Suprapubic skin (tissue), 4 donors: ENCODE measurements around the gene MBNL2. TPM values are rescaled to one million over a fixed set of nuclear protein-coding genes. Genes with fewer than 3 reads are reported as not detected.

Experiments
- DNase-seq, 2 donors: peaks; one replicate each; pipeline ENCODE4 v3.0.0-alpha.2; 2019; ENCODE audit warnings: low spot score in 2 of 2
- H3K27ac ChIP-seq: fragments of 200-600 bp; sonication (generic); one replicate; pipeline ENCODE4 v1.5.1; 2019
- H3K27me3 ChIP-seq: fragments of 200-600 bp; sonication (generic); one replicate; pipeline ENCODE4 v1.5.1; 2019
- H3K36me3 ChIP-seq: fragments of 200-600 bp; sonication (generic); one replicate; pipeline ENCODE4 v1.5.1; 2019
- H3K4me1 ChIP-seq: fragments of 200-600 bp; sonication (generic); one replicate; pipeline ENCODE4 v1.5.1; 2019
- H3K4me3 ChIP-seq: fragments of 200-600 bp; sonication (generic); one replicate; pipeline ENCODE4 v1.5.1; 2019; ENCODE audit warnings: mild to moderate bottlenecking
- H3K9me3 ChIP-seq: fragments of 200-600 bp; sonication (generic); one replicate; pipeline ENCODE4 v1.5.1; 2019
- EP300 ChIP-seq: sonication (generic); formaldehyde crosslinking; IDR thresholded peaks from one replicate; pipeline ENCODE4 v1.6.1; 2017; ENCODE audit warnings: antibody characterized with exemption
- POLR2A ChIP-seq, 2 donors: fragments of 450-650 bp; IDR thresholded peaks; one replicate each; pipeline ENCODE4 v1.6.1; 2017; ENCODE audit warnings: antibody characterized with exemption in 2 of 2, mild to moderate bottlenecking in 2 of 2, moderate library complexity in 2 of 2
- POLR2AphosphoS5 ChIP-seq, 3 donors: sonication (generic); formaldehyde crosslinking; IDR thresholded peaks; one replicate each; pipeline ENCODE4 v1.6.1; 2017; ENCODE audit warnings: antibody characterized with exemption in 3 of 3
- WGBS: methylation state at CpG from one replicate; pipeline ENCODE4 v1.1.5; 2018; 5-methylcytosine and 5-hydroxymethylcytosine counted together
- total RNA-seq, 4 donors: library from RNA; depleted of rRNA; stranded (reverse); fragments of >200 nt; gene quantifications; one replicate each; pipeline ENCODE4 v1.1.0, GENCODE V29; 2016
- TF ChIP-seq, protein P1 (sequence below), 2 donors: fragments of 200-600 bp in 1 of 2; fragments of 450-650 bp in 1 of 2; sonication (generic) in 1 of 2; IDR thresholded peaks; one replicate each; pipeline ENCODE4 v1.5.1; 2016 to 2019; ENCODE audit warnings: antibody characterized with exemption in 2 of 2, mild to moderate bottlenecking in 1 of 2, moderate library complexity in 1 of 2

MBNL2 gene
- total RNA-seq, 4 donors from 2014 or later = 64.2 to 92.4 (median 73.4) TPM

DNA sequence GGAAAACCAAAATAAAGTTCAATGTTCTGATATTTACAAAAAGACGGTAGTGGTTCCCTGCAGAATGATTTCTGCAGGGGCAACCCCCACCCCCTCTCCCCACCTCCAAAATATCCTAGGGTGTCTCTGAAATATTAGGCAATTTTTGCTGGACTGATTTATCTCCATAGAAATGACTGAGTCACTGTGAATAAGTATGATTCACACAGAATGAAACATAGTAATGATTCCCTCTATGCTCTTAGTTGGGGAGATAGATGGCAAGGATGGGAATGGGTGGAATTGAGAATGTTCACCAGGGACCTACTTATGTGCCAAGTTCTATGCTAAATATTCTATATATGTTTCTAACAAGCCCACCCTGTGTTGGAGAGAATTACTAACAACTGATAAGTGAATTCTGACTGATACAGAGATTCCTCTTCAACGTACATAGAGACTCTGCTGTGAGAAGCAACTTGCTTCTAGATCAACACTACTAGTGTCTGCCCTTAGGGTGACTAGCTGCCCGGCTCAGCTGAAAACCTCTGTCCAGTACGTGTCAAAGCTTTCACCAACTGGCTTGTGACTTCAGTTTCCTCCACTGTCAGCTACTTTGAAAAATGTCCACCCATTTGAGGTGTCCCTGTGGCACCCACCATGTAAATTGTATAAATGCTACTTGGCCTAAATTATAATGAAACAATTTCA is 173.5 kb downstream of the MBNL2 start:
- H3K36me3 ChIP-seq = peaks cover 10% of the 10 kb centered on the region
- no peaks in the 10 kb centered on the region for H3K9me3 ChIP-seq
- no peak overlapping the region for H3K4me3 ChIP-seq
- WGBS = 83% methylated on average over 4 of the region's 4 CpGs
- TF ChIP-seq, protein P1, sequence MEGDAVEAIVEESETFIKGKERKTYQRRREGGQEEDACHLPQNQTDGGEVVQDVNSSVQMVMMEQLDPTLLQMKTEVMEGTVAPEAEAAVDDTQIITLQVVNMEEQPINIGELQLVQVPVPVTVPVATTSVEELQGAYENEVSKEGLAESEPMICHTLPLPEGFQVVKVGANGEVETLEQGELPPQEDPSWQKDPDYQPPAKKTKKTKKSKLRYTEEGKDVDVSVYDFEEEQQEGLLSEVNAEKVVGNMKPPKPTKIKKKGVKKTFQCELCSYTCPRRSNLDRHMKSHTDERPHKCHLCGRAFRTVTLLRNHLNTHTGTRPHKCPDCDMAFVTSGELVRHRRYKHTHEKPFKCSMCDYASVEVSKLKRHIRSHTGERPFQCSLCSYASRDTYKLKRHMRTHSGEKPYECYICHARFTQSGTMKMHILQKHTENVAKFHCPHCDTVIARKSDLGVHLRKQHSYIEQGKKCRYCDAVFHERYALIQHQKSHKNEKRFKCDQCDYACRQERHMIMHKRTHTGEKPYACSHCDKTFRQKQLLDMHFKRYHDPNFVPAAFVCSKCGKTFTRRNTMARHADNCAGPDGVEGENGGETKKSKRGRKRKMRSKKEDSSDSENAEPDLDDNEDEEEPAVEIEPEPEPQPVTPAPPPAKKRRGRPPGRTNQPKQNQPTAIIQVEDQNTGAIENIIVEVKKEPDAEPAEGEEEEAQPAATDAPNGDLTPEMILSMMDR (IDR thresholded peaks at IDR 0.05) = no peak
- TF ChIP-seq EP300 (no peak), POLR2AphosphoS5 (IDR thresholded peaks at IDR 0.05) (no peak), POLR2A (IDR thresholded peaks at IDR 0.05) (no peak)
- DNase-seq = no peak
- no peak overlapping the region for H3K27ac ChIP-seq
- H3K4me1 ChIP-seq = no peaks in the 10 kb centered on the region
- no peaks in the 10 kb centered on the region for H3K27me3 ChIP-seq

DNA sequence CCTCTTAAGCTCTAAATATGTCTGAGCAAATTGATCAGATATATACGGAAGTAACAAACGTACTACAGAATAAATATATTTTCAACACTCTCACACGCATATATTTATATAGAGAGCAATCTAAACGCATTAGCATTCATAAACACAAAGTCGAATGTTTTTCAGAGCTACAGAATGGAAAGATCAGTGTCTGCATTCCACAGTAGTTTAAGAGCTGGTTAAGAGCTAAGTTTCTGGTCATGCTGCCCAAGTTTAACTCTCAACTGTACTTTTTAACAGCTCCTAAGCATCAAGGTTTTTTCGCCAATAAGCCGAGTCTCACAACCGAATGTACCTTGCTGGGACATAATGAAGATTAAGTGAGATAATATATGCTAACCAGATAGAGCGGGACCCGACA is 175.1 kb downstream of the MBNL2 start:
- Histone ChIP-seq H3K27me3 (no peaks in the 10 kb centered on the region), H3K36me3 (no peaks in the 10 kb centered on the region), H3K9me3 (no peaks in the 10 kb centered on the region), H3K27ac (no peak overlapping the region), H3K4me1 (no peaks in the 10 kb centered on the region), H3K4me3 (no peak overlapping the region)
- WGBS = 82% methylated on average over 10 of the region's 10 CpGs
- DNase-seq = no peak
- TF ChIP-seq POLR2AphosphoS5 (IDR thresholded peaks at IDR 0.05) = no peak
- TF ChIP-seq EP300 = no peak
- TF ChIP-seq, protein P1 (IDR thresholded peaks at IDR 0.05) = no peak
- no peak for TF ChIP-seq POLR2A (IDR thresholded peaks at IDR 0.05)

DNA sequence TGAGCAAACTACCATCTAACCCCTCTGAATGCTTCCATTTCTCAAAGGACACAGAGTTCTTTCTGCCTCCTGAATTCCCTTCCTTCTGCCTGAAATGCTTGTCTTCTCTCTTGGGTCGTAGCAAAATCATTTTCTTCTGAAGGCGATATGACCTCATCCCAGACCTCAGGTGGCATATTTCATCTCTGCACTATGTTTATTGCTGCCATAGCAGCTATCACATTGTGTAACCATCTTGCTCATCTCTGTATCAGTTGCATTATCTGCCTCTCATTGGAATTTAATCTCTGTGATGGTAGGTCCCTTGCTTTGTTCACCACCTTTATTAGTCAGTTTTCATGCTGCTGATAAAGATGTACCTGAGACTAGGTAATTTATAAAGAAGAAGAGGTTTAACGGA is 179.3 kb downstream of the MBNL2 start:
- no peaks in the 10 kb centered on the region for H3K4me1 ChIP-seq

DNA sequence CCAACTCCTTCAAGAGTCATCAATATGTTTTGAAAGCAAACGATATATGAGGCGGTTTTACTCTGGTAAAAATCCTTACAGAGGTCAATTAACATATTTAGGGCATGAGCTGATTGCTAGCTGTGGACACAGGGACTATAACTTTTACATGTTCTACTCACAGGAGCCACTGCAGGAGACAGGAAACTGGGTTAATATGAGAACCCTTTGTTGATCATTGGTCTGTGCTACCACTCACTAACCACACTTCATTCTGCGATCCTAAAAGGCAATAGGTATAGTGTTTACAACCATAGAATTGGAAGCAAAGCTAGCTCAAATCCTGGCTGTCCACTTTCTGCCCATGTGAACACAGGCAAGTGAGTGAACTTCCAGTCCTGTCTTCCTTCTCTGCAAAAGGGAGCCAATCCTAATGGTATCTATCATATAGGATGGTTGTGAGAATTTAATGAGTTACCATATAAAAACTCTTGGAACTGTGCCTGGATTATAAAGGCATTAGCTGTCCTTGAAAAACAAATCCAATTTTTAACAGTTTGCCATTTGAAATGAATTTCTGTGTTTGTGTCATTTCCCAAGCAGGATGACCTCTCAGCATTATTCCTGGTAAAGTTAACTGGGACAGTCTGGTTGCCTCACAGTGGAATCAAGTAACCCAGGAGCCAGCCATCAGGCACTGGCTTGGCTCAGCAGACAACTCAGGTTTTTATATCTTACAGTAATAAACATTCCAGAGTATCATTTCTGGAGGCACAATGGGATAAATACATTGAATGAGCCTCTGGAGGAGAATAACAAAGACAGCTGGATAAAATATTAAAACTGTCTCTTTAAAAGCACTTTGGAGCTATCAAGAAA is 182.0 kb downstream of the MBNL2 start:
- DNase-seq = no peak
- H3K4me3 ChIP-seq = no peak overlapping the region
- no peaks in the 10 kb centered on the region for H3K36me3 ChIP-seq
- no peaks in the 10 kb centered on the region for H3K9me3 ChIP-seq
- WGBS = 86% methylated on average over 3 of the region's 3 CpGs
- no peaks in the 10 kb centered on the region for H3K4me1 ChIP-seq
- no peaks in the 10 kb centered on the region for H3K27me3 ChIP-seq
- H3K27ac ChIP-seq = no peak overlapping the region
- TF ChIP-seq POLR2AphosphoS5 (IDR thresholded peaks at IDR 0.05) (no peak), POLR2A (IDR thresholded peaks at IDR 0.05) (no peak), EP300 (no peak)
- TF ChIP-seq, protein P1 (IDR thresholded peaks at IDR 0.05) = no peak

More for the DNA sequence above, 179.3 kb downstream of the MBNL2 start:
- H3K27ac ChIP-seq = no peak overlapping the region
- no peak overlapping the region for H3K4me3 ChIP-seq
- no peak for DNase-seq
- TF ChIP-seq, protein P1 (IDR thresholded peaks at IDR 0.05) = no peak
- no peak for TF ChIP-seq POLR2AphosphoS5 (IDR thresholded peaks at IDR 0.05)
- no peak for TF ChIP-seq EP300
- no peak for TF ChIP-seq POLR2A (IDR thresholded peaks at IDR 0.05)
- H3K27me3 ChIP-seq = no peaks in the 10 kb centered on the region
- 81% methylated on average over 3 of the region's 3 CpGs for WGBS
- H3K36me3 ChIP-seq = no peaks in the 10 kb centered on the region
- no peaks in the 10 kb centered on the region for H3K9me3 ChIP-seq

DNA sequence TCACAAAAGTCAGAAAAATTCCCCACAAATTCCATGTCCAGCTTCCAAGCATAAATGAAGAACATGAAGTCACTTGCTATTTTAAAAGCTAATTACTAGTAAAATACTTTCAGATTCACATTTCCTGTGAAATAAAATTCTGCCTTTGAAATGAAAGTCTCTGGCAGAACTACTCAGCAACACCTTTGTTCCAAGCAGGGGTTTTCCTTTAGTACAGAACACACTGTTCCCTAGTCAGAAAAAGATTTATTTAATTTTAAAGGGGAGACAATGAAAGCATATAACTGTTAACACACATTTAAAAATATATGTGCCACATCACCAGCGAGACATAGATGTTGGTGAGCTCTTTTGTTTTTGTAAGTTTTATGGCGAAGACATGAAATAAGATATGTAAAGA is 185.4 kb downstream of the MBNL2 start:
- no peaks in the 10 kb centered on the region for H3K27me3 ChIP-seq
- TF ChIP-seq POLR2A (IDR thresholded peaks at IDR 0.05) = no peak
- TF ChIP-seq, protein P1 (IDR thresholded peaks at IDR 0.05) = no peak
- TF ChIP-seq EP300 = no peak
- TF ChIP-seq POLR2AphosphoS5 (IDR thresholded peaks at IDR 0.05) = no peak
- H3K36me3 ChIP-seq = no peaks in the 10 kb centered on the region
- 78% methylated on average over 2 of the region's 2 CpGs for WGBS
- no peaks in the 10 kb centered on the region for H3K9me3 ChIP-seq
- H3K4me1 ChIP-seq = no peaks in the 10 kb centered on the region
- no peak overlapping the region for H3K4me3 ChIP-seq
- no peak for DNase-seq
- peak overlapping the region; percentile 50 for H3K27ac ChIP-seq
